ENCODE data around the gene VRTN.
"Not testable (repeated sequence)": the region's sequence is repeated elsewhere in the genome, so short reads cannot be mapped to it uniquely, and the experiment has no call there.

The VRTN gene

DNA sequence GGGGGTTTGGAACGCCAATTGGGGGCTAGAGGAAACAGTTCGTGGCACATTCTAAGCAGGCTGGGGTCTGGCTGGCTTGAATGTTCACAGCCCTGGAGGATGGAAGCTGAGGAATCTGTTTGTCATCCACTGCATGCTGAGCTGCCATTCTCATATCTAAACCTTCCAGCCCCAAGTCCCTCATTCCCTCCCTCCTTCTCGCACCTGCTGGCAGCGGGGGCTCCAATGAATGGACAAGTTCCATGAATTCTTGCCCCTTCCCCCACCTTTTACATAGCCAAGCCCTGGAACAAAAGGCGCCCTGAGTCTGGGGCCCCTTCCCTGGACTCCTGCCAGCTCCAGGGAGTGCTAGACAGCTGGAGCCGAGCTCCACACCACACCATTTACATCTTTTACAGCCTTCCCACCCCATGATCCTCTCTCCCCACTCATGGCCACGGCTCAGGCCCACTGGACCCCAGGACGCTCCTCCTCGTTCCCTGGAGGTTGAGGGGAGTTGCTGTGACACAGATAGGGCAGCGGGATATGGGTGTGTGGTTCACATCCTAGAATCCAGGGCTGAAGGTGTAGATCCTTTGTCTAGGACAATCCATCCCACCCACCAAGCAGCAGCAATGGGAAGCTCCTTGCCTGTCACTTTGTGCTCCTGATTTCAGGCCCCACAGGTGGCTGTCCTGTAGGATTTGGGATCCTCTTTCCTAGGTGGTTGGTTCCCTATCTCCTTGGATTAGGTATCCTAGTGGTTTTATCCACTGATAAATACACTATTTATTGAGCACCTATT lies 21.7 kb upstream of the VRTN start:
- Histone ChIP-seq H3K4me3 (IDR thresholded peaks at IDR 0.05; ENCODE audit: insufficient read depth, low read depth, low read length) (no peak overlapping the region), H3K4me2 (no peak overlapping the region), H3K9ac (no peak overlapping the region), H4K20me1 (ENCODE audit: insufficient read depth) (no peaks in the 10 kb centered on the region), H3K36me3 (ENCODE audit: insufficient read depth) (no peaks in the 10 kb centered on the region), H3K27me3 (ENCODE audit: insufficient read depth, low read depth) (no peaks in the 10 kb centered on the region), H3K79me2 (ENCODE audit: insufficient read depth, low read depth) (no peaks in the 10 kb centered on the region), H3K4me1 (ENCODE audit: low read depth, poor library complexity, severe bottlenecking) (no peaks in the 10 kb centered on the region), H3K27ac (no peak overlapping the region), H2AFZ (ENCODE audit: low read depth) (no peak overlapping the region)
- TF ChIP-seq, protein P1, sequence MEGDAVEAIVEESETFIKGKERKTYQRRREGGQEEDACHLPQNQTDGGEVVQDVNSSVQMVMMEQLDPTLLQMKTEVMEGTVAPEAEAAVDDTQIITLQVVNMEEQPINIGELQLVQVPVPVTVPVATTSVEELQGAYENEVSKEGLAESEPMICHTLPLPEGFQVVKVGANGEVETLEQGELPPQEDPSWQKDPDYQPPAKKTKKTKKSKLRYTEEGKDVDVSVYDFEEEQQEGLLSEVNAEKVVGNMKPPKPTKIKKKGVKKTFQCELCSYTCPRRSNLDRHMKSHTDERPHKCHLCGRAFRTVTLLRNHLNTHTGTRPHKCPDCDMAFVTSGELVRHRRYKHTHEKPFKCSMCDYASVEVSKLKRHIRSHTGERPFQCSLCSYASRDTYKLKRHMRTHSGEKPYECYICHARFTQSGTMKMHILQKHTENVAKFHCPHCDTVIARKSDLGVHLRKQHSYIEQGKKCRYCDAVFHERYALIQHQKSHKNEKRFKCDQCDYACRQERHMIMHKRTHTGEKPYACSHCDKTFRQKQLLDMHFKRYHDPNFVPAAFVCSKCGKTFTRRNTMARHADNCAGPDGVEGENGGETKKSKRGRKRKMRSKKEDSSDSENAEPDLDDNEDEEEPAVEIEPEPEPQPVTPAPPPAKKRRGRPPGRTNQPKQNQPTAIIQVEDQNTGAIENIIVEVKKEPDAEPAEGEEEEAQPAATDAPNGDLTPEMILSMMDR (conservative IDR thresholded peaks at IDR 0.05; ENCODE audit: low read depth, low read length), result no peak

DNA sequence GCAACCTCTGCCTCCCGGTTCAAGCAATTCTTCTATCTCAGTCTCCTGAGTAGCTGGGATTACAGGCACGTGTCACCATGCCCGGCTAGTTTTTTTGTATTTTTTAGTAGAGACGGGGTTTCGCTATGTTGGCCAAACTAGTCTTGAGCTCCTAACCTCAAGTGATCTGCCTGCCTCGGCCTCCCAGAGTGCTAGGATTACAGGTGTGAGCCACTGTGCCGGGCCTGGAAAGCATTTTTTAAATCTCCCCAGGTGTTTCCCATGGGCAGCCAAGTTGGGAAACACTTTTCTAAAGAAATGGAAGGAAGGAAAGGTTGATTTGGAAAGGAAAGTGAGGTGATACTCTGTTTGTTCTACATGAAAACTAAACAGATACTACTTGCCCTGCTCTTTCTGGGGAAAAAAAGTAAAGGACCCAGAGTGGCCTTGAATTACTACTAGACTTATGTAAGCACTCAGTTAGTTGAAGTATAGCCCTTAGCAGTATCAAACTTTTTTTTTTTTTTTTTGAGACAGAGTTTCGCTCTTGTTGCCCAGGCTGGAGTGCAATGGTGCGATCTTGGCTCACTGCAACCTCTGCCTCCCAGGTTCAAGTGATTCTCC lies 18.2 kb upstream of the VRTN start:
- not testable (repeated sequence) for H2AFZ ChIP-seq (ENCODE audit: low read depth); H3K9ac ChIP-seq; H3K27me3 ChIP-seq (ENCODE audit: insufficient read depth, low read depth); H4K20me1 ChIP-seq (ENCODE audit: insufficient read depth); H3K79me2 ChIP-seq (ENCODE audit: insufficient read depth, low read depth); H3K27ac ChIP-seq; H3K4me1 ChIP-seq (ENCODE audit: low read depth, poor library complexity, severe bottlenecking); H3K4me3 ChIP-seq (IDR thresholded peaks at IDR 0.05; ENCODE audit: insufficient read depth, low read depth, low read length); H3K36me3 ChIP-seq (ENCODE audit: insufficient read depth); H3K4me2 ChIP-seq

DNA sequence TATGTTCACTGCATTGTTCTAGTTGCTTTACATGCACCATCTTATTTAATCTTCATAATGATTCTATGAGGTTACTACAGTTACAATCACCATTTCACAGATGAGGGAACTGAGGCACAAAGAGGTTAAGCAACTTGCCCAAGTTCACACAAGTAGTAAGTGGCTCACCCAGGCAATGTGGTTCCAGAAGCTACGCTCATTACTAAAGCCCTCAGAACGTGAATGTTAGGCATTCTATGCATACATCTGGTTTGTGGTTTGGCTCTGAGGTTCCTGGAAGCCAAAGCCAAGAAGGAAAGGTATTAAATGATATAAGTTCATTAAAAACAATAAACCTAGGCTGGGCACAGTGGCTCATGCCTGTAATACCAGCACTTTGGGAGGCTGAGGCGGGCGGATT lies 14.4 kb upstream of the VRTN start:
- Histone ChIP-seq H3K4me2 (no peak overlapping the region), H4K20me1 (ENCODE audit: insufficient read depth) (no peaks in the 10 kb centered on the region), H3K9ac (no peak overlapping the region), H3K4me1 (ENCODE audit: low read depth, poor library complexity, severe bottlenecking) (no peaks in the 10 kb centered on the region), H3K4me3 (IDR thresholded peaks at IDR 0.05; ENCODE audit: insufficient read depth, low read depth, low read length) (no peak overlapping the region), H3K27me3 (ENCODE audit: insufficient read depth, low read depth) (no peaks in the 10 kb centered on the region), H3K79me2 (ENCODE audit: insufficient read depth, low read depth) (no peaks in the 10 kb centered on the region), H3K27ac (no peak overlapping the region), H2AFZ (ENCODE audit: low read depth) (no peak overlapping the region), H3K36me3 (ENCODE audit: insufficient read depth) (no peaks in the 10 kb centered on the region)
- TF ChIP-seq, protein P1 (conservative IDR thresholded peaks at IDR 0.05; ENCODE audit: low read depth, low read length), result no peak

DNA sequence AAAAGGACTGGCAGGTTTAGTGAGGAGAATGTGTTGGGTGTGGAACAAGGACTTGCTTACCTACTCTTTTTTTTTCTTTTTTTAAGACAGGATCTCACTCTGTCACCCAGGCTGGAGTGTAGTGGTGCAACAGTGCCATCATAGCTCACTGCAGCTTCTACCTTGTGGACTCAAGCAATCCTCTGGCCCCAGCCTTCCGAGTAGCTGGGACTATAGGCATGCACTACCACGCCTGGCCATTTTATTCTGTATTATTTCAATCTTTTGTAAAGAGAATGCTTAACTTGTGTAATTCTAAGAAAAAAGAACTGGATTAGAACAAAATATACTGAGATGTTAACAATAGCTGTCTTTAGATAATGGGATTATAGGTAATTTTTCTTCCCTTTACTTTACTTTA lies 1.9 kb upstream of the VRTN start:
- H3K27me3 ChIP-seq (ENCODE audit: insufficient read depth, low read depth), result no peaks in the 10 kb centered on the region
- H3K79me2 ChIP-seq (ENCODE audit: insufficient read depth, low read depth), result no peaks in the 10 kb centered on the region
- TF ChIP-seq, protein P1 (conservative IDR thresholded peaks at IDR 0.05; ENCODE audit: low read depth, low read length), result no peak
- no peak overlapping the region for H3K4me3 ChIP-seq (IDR thresholded peaks at IDR 0.05; ENCODE audit: insufficient read depth, low read depth, low read length)
- no peaks in the 10 kb centered on the region for H4K20me1 ChIP-seq (ENCODE audit: insufficient read depth)
- no peaks in the 10 kb centered on the region for H3K36me3 ChIP-seq (ENCODE audit: insufficient read depth)
- no peak overlapping the region for H2AFZ ChIP-seq (ENCODE audit: low read depth)
- no peaks in the 10 kb centered on the region for H3K4me1 ChIP-seq (ENCODE audit: low read depth, poor library complexity, severe bottlenecking)
- no peak overlapping the region for H3K27ac ChIP-seq
- no peak overlapping the region for H3K4me2 ChIP-seq
- H3K9ac ChIP-seq, result no peak overlapping the region

Data from KMS-11 (cell line).